Upper lobe of left lung (tissue), 4 donors: Measurements from ENCODE around the gene SBF1.

Source experiments
- POLR2A ChIP-seq, 4 donors: fragments of 450-650 bp; IDR thresholded peaks; one replicate each; pipeline ENCODE4 v1.5.1; 2016 to 2017; ENCODE audit warnings: antibody characterized with exemption in 4 of 4, mild to moderate bottlenecking in 2 of 4
- POLR2AphosphoS5 ChIP-seq, 2 donors: sonication (generic); formaldehyde crosslinking; IDR thresholded peaks; one replicate each; pipeline ENCODE4 v1.5.1; 2017; ENCODE audit warnings: antibody characterized with exemption in 2 of 2
- TF ChIP-seq, protein P1 (sequence below), 6 experiments: fragments of 450-650 bp in 4 of 6; fragments of 200-600 bp in 2 of 6; sonication (generic) in 2 of 6; IDR thresholded peaks; one replicate each; pipeline ENCODE4 v1.5.1; 2016 to 2019; ENCODE audit warnings: antibody characterized with exemption in 6 of 6

DNA sequence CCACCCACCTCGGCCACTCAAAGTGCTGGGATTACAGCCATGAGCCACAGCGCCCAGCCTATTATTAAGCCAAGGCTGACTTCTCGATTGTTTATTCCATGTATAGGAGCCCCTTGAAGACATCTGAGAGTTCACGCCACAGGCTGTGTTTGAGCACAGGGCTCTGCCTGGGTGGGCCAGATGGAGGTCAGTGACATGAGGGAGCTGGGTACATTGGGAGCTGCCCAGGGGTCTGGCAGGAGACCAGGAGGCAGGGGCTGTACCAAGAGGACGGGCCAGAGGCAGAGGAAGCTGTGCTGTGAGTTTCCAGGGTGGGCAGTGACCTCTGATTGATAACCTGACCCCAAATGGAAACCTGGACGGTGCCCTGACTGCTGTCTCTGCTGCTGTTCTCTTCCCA is 27.3 kb upstream of the SBF1 start:
- TF ChIP-seq, protein P1, sequence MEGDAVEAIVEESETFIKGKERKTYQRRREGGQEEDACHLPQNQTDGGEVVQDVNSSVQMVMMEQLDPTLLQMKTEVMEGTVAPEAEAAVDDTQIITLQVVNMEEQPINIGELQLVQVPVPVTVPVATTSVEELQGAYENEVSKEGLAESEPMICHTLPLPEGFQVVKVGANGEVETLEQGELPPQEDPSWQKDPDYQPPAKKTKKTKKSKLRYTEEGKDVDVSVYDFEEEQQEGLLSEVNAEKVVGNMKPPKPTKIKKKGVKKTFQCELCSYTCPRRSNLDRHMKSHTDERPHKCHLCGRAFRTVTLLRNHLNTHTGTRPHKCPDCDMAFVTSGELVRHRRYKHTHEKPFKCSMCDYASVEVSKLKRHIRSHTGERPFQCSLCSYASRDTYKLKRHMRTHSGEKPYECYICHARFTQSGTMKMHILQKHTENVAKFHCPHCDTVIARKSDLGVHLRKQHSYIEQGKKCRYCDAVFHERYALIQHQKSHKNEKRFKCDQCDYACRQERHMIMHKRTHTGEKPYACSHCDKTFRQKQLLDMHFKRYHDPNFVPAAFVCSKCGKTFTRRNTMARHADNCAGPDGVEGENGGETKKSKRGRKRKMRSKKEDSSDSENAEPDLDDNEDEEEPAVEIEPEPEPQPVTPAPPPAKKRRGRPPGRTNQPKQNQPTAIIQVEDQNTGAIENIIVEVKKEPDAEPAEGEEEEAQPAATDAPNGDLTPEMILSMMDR (IDR thresholded peaks at IDR 0.05): no peak
- TF ChIP-seq POLR2AphosphoS5 (IDR thresholded peaks at IDR 0.05) (no peak), POLR2A (IDR thresholded peaks at IDR 0.05) (no peak)
